Stimulated activated effector memory CD8-positive, alpha-beta T cell treated with anti-CD3 and anti-CD28 coated beads, Interleukin-12 subunit alpha, Interleukin-12 subunit beta, amount 100 ng/mL, for 72 hours (primary cell): ENCODE measurements around the gene FCGR3B.
"Not testable (repeated sequence)": the region's sequence is repeated elsewhere in the genome, so short reads cannot be mapped to it uniquely, and the experiment has no call there.

Experiments
- ATAC-seq: fragments of 150-1000 bp; cut with Tn5 transposase; 2 replicates; pipeline ENCODE4 v1.10.0; 2021
- DNase-seq, 2 donors: peaks; one replicate each; pipeline ENCODE4 v3.0.0; 2021 to 2022; ENCODE audit warnings: low spot score in 2 of 2
- H3K27ac Mint-ChIP-seq: one replicate; pipeline ENCODE4 v1.8.0; 2022; ENCODE audit warnings: mild to moderate bottlenecking, mixed read lengths
- H3K36me3 Mint-ChIP-seq: one replicate; pipeline ENCODE4 v1.8.0; 2022; ENCODE audit warnings: mild to moderate bottlenecking, mixed read lengths
- H3K4me1 Mint-ChIP-seq: one replicate; pipeline ENCODE4 v1.8.0; 2022; ENCODE audit warnings: mixed read lengths
- H3K4me3 Mint-ChIP-seq: one replicate; pipeline ENCODE4 v1.8.0; 2022; ENCODE audit warnings: mild to moderate bottlenecking, mixed read lengths
- H3K9me3 Mint-ChIP-seq: one replicate; pipeline ENCODE4 v1.8.0; 2022; ENCODE audit warnings: mixed read lengths

FCGR3B gene

DNA sequence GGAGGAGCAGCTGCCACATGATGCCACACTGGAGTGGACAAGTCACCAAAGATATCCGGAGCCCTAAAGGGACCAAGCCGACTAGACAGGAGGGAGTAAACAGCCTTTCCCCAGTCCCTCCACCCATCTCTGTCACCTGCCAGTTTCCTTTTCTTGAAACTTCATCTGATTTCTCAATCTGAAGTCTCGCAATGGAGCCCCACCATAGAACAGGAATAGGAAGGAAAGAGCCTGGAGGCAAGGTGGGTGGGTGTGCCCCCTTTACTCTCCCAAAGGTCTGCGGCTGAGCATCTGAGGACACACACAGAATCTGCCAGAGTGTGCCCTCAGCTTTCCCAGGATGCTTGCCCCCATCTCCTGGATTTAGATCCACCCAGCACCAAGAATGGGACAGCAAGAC lies at the start of gene FCGR3B:
Gene FCGR3B, minus strand, starts transcription at position 101 of the 400 bp plus-strand sequence. Its CDS starts 82 bp downstream, at position 19.
- no peak within 1 kb of the TSS for H3K4me3 Mint-ChIP-seq
- no peaks in the 10 kb centered on the region for H3K36me3 Mint-ChIP-seq

DNA sequence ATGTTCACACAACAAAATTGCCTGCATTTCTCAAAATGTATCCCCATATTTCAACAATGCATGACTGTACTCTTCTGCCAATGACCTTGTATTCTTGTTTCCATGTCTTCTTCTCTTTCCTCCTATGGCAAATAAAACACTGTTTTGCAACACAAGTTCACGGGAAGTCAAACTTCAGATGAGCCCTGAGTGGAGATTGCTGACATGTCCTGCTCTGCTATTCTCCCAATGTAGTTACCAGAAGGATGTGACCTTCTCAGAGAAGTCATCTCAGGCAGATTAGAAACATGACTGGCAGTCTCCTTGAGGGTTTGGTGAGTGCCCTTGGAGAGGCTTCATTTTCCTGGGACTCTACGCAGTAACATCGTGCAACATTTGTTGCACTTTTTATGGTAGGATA lies 47.5 kb upstream of the FCGR3B start:
- no peak overlapping the region for H3K27ac Mint-ChIP-seq
- no peak overlapping the region for H3K4me3 Mint-ChIP-seq
- ATAC-seq (no peak), DNase-seq (no peak)
- H3K4me1 Mint-ChIP-seq = peaks cover 16% of the 10 kb centered on the region
- H3K9me3 Mint-ChIP-seq = no peaks in the 10 kb centered on the region
- no peaks in the 10 kb centered on the region for H3K36me3 Mint-ChIP-seq

More for the DNA sequence above, at the start of gene FCGR3B:
- ATAC-seq (no peak), DNase-seq (no peak)
- Mint-ChIP-seq H3K9me3 (no peaks in the 10 kb centered on the region), H3K4me1 (peaks cover 14% of the 10 kb centered on the region), H3K27ac (no peak within 1 kb of the TSS)

DNA sequence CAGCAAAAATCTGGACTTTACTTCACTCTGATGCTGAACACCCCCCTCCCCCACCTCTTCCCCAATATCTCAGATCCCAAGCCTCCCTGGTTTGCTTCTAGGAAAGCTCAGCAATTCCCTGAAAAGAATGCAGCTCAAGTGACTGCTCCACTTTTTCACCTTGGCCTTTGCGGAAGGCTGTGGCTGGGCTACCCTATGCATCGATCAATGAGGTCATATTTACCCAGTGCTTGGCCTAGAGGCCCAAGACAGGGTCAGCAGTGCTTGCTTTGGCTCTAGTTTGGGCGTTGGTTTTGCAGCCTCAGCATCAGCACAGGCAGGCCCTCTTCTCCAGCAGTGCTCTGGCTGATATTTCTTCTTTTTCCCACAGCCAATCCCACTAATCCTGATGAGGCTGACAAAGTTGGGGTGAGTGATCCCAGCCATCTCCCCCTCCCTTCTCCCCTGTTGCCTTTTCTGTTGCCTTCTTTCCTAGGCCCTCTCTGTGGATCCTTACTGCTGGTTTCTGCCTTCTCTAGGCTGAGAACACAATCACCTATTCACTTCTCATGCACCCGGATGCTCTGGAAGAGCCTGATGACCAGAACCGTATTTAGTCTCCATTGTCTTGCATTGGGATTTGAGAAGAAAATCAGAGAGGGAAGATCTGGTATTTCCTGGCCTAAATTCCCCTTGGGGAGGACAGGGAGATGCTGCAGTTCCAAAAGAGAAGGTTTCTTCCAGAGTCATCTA lies 46.1 kb upstream of the FCGR3B start:
- peaks cover 16% of the 10 kb centered on the region for H3K4me1 Mint-ChIP-seq
- no peaks in the 10 kb centered on the region for H3K36me3 Mint-ChIP-seq
- DNase-seq = no peak
- no peak overlapping the region for H3K27ac Mint-ChIP-seq
- H3K4me3 Mint-ChIP-seq = no peak overlapping the region
- no peak for ATAC-seq
- H3K9me3 Mint-ChIP-seq = no peaks in the 10 kb centered on the region

DNA sequence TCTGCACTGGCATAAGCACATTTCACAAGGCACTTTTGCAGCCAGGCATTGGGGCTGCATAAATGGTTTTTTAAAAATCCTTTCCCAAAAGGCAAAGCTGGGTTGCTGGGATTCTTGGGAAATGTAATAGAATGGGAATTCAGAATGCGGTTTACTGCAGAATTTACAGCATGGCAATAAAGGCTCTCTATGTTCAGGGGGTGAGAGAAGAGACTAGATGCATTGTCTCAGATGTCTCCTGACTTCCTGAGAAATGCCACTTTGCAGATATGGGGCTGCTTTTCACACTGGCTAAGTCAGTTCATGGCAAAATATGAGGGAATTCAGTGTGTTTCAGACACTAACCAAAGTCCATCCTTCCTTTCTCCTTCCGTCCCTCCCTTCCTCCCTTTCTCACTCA lies 45.5 kb upstream of the FCGR3B start:
- H3K9me3 Mint-ChIP-seq = no peaks in the 10 kb centered on the region
- ATAC-seq (no peak), DNase-seq (no peak)
- no peaks in the 10 kb centered on the region for H3K36me3 Mint-ChIP-seq
- peaks cover 16% of the 10 kb centered on the region for H3K4me1 Mint-ChIP-seq
- no peak overlapping the region for H3K27ac Mint-ChIP-seq
- H3K4me3 Mint-ChIP-seq = no peak overlapping the region

DNA sequence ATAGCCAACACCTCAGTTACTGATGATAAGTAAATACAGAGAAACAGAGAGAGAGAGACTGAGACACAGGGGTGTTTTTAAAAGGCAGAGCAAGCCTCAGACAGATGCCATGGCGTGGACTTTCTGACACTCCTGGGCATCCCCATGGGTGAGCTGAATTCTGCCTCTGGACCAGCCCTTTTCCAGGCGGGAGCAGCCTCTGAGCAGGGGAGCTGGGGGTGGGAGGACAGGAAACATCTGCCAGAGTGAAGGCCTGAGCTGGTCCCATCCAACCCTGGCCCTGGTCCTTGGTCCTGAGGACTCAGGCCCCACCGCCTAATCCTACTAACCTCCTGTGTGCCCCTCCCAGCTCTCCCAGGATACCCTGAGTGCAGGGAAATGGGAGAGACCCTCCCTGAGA lies 43.9 kb upstream of the FCGR3B start:
- not testable (repeated sequence) for H3K9me3 Mint-ChIP-seq, H3K4me3 Mint-ChIP-seq, DNase-seq, ATAC-seq, H3K36me3 Mint-ChIP-seq
- H3K27ac Mint-ChIP-seq = peak overlapping the region; percentile 26
- H3K4me1 Mint-ChIP-seq = peaks cover 16% of the 10 kb centered on the region

DNA sequence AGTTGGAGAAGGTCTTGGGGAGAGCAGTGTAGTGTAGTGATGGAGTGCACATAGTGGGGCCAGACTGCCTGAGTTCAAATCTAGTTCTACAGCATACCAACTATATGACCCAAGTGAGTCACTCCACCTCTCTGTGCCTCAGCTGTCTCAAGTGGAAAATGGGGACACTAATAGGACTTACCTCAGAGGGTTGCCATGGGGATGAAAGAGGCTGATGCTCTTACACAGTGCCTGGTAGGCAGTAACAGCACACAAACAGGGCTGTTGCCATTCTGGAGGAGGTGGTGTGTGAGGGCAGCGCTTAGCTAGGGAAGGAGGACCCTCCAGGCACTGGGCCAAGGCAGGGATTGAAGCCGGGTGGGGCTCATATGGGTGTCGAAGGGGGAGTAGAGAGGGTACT lies 43.5 kb upstream of the FCGR3B start:
- not testable (repeated sequence) for H3K4me3 Mint-ChIP-seq, H3K27ac Mint-ChIP-seq, DNase-seq, H3K36me3 Mint-ChIP-seq, H3K9me3 Mint-ChIP-seq
- peaks cover 16% of the 10 kb centered on the region for H3K4me1 Mint-ChIP-seq
- ATAC-seq = peak; percentile 48

DNA sequence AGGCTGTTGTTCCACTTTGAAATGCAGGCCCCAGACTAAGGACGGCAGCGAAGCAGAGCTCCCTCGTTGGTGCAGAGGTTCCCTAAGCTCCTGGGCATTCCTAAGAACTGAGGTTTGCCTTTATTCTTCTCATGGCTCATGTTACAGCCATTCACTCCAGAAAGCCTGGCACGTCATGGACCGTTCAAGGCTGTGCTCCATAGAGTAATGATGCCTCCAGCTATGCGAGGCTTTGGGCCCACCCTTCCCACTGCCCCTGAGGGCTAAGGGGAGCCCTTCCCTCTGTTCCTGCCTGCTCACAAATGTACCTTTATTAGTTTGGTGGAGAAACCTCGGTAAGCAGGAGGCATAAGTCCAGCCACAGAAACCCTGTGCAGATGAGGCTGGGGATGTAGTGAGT lies 42.5 kb upstream of the FCGR3B start:
- H3K9me3 Mint-ChIP-seq, ATAC-seq, H3K4me3 Mint-ChIP-seq, H3K27ac Mint-ChIP-seq, DNase-seq, H3K36me3 Mint-ChIP-seq: not testable (repeated sequence)
- peaks cover 16% of the 10 kb centered on the region for H3K4me1 Mint-ChIP-seq

DNA sequence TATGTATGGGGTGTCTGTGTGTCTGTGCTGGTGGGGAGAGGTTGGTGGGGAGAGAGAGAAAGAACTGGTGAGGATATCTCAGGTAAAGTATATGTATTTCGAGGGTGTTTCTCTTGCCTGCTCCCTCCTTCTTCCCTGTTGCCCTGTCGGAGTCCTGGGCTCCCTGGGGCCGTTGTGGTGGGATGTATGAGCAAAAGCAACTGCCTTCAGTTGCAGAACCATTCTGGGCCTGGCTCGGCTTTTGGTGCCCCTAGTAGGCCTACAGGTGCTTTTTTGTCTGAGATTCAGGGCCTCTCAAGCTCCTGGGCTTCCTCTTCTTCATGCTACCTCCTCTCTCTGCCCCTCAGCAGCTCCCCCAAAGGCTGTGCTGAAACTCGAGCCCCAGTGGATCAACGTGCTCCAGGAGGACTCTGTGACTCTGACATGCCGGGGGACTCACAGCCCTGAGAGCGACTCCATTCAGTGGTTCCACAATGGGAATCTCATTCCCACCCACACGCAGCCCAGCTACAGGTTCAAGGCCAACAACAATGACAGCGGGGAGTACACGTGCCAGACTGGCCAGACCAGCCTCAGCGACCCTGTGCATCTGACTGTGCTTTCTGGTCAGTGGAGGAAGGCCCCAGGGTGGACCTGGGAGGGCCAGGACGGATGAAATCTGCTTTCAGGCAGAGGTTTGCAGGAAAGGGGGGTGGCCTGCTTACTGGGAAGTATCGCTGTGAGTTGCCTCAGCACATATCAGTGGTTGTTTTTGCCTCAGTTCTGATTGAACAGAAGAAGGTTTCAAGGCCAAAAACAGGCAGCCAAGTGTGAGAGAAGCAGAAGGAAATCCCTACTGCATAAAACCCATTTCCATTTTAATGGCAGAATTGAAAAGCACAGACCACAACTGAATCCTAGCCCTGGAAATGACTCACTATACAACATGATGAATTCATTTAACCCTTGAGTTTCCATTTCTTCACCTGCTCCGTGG lies 40.4 kb upstream of the FCGR3B start:
- H3K36me3 Mint-ChIP-seq, DNase-seq, H3K4me3 Mint-ChIP-seq, H3K27ac Mint-ChIP-seq, H3K9me3 Mint-ChIP-seq: not testable (repeated sequence)
- H3K4me1 Mint-ChIP-seq = peaks cover 16% of the 10 kb centered on the region
- ATAC-seq = peak; percentile 40

DNA sequence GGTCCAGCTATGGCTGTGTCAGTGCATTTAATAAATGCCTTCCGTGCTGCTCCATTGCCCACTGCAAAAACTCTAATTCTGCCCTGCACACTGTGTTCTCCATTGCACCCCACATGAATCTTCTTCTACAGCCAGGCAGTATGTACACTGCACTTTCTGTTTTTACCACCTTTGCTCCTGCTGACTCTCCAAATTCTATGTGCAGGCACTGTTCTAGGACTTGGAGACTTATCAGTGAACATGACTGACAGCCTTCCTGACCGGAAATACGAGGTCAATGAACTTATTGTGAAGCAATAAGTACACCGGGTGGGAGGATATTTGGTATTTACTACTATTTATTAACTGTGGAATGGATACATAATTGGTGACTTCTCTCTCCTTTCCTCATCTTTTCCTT lies 33.7 kb upstream of the FCGR3B start:
- not testable (repeated sequence) for H3K9me3 Mint-ChIP-seq, DNase-seq, H3K27ac Mint-ChIP-seq, ATAC-seq, H3K4me3 Mint-ChIP-seq, H3K4me1 Mint-ChIP-seq, H3K36me3 Mint-ChIP-seq

DNA sequence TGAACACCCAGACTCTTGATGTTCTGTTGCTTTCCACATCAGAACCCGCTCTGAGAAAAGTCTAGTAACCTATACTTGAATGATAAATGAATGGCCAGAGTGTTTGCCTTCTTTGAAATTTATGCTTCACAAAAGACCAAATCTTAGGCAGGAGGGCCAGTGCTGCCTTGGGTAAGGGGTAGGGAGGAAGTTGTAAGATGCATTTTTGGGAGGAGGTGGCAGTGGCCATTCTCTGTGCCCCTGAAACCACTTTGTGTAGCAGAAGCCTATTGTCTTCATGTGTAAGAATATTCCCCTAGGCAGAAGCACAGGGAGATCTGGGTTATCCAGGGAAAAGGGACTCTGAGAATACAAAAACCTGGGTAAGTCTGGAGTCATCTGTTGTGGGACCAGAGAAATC lies 32.6 kb upstream of the FCGR3B start:
- not testable (repeated sequence) for H3K27ac Mint-ChIP-seq, DNase-seq, H3K9me3 Mint-ChIP-seq, H3K4me1 Mint-ChIP-seq, H3K4me3 Mint-ChIP-seq, ATAC-seq, H3K36me3 Mint-ChIP-seq

DNA sequence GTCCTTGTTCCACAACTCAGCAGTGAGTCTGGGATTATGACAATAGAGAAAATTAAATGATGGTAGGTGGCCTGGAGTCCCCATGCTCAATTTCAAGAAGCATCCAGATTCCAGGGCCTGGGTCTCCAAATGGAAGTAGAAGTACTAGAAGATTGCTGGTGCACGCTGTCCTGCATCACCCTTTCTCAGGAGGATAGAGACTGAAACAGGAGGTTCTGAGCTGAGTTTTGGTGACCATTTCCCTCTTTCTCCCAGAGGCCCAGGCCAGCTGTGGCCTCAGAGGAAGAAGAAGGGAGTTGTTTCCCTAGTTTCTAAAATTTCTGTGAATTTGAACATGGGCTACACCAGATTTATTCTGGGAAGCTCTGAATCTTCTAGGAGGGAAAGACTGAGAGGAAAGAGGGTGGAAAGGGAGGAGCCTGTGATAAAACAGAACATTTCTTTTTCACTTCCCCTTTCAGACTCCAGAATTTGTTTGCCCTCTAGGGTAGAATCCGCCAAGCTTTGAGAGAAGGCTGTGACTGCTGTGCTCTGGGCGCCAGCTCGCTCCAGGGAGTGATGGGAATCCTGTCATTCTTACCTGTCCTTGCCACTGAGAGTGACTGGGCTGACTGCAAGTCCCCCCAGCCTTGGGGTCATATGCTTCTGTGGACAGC lies 31.8 kb upstream of the FCGR3B start, which contains the start of gene FCGR2B:
Gene FCGR2B, plus strand, starts transcription at position 460 of the 656 bp plus-strand sequence. Its CDS starts 99 bp downstream, at position 559.
- not testable (repeated sequence) for H3K36me3 Mint-ChIP-seq, H3K9me3 Mint-ChIP-seq, H3K4me1 Mint-ChIP-seq, ATAC-seq, H3K27ac Mint-ChIP-seq, DNase-seq, H3K4me3 Mint-ChIP-seq

DNA sequence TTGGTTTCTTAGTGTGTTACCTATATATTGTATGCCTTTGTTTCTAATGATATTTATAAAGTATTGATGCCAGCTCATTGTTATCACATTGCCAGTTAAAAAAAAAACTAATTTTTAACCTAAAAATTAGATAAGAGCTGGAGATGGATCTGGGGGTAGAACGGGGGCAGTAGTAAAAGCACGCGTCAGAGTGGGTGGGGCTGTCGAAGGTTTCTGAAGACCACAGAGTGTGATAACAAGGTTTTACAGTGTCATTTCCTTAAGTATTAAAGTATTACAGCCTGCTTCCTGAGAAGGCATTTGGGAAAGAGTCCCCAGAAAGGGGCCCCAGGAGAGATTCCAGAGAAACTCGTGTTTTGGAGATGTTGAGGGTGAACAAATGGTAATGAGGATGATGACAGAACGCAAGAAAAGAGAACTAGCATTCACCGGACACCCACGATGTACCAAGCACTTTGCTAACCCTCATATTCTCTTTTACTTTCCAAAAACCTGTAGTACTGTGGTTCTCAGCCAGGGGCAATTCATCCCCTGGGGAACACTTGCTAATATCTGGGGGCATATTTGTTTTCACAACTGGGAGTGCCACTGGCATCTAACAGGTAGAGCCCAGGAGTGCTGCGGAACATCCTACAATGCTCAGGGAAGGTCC lies 30.8 kb upstream of the FCGR3B start:
- not testable (repeated sequence) for ATAC-seq, DNase-seq, H3K27ac Mint-ChIP-seq, H3K9me3 Mint-ChIP-seq, H3K36me3 Mint-ChIP-seq, H3K4me3 Mint-ChIP-seq, H3K4me1 Mint-ChIP-seq

DNA sequence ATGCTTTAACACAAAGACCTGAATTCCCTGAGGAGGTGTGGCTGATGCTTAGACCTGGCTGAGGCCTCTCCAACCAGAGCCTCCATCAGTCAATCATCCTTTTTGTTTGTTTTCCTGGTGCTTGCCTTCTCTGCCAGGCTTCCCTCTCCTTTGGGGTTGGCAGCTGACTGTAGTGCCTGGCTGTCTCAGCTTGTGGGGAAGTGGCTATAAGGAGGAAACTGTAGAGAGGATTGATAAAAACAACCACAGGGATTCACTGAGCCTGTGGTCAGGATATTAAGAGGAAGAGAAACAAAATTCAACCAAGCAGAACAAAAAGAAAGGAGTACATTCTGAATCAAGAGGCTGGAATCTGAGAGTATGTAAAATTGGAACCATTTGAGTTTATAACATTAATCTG lies 27.5 kb upstream of the FCGR3B start:
- not testable (repeated sequence) for ATAC-seq, H3K27ac Mint-ChIP-seq, DNase-seq, H3K4me1 Mint-ChIP-seq, H3K9me3 Mint-ChIP-seq, H3K4me3 Mint-ChIP-seq, H3K36me3 Mint-ChIP-seq

DNA sequence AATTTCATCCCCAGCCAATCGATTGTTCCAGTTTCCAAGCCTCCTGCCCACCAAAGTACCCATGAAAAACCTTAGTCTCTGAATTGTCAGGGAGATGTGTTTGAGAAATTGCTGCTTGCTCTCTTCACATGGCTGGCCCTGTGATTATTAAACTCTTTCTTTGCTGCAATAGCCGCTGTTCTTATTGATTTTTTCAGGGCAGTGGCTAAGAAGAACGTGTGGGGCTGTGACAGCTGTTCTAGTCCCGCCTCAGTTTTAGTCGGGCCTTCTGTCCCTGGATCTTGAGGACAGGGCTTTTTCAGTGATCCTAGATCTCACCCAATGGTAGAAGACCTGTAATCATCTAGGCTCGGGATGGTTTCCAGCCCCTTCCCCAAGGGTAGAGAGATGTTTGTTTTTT lies 23.0 kb upstream of the FCGR3B start:
- not testable (repeated sequence) for H3K27ac Mint-ChIP-seq, H3K36me3 Mint-ChIP-seq, H3K4me1 Mint-ChIP-seq, H3K9me3 Mint-ChIP-seq, ATAC-seq, H3K4me3 Mint-ChIP-seq, DNase-seq

DNA sequence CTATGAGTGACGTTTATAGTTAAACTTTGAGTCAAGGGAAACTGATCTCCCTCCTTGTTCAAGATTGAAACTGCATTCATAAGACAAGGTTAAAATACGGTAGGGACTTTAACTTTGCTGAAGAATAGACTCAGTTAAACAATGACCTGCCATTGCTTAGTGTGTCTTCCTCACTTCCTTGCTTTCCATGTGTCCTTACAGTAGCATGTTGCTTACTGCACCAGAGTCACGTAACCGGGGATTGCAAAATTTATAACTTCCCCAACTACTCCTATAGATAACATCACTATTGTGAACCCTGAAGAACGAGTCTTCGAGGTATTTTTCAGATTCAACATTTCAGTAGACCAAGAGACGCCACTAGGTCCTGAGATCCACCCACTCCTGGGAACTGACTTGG lies 22.6 kb upstream of the FCGR3B start:
- ATAC-seq = not testable (repeated sequence)

More for the DNA sequence above, 22.6 kb upstream of the FCGR3B start:
- H3K9me3 Mint-ChIP-seq, H3K27ac Mint-ChIP-seq, H3K4me1 Mint-ChIP-seq, H3K4me3 Mint-ChIP-seq, DNase-seq, H3K36me3 Mint-ChIP-seq: not testable (repeated sequence)
